Fibroblast of pulmonary artery (primary cell): ENCODE measurements around the gene AGPAT1.
A peak's percentile ranks its signal among the peaks of the same experiment; 100 is the strongest.

Experiments used
- DNase-seq: peaks from one replicate; pipeline ENCODE4 v3.0.0-alpha.2; 2010; ENCODE audit warnings: low read depth
- H3K4me3 ChIP-seq: replicated peaks from 2 replicates; pipeline ENCODE4 v1.5.1; 2011; ENCODE audit warnings: low read depth, mild to moderate bottlenecking, control low read depth, low read length, moderate library complexity
- TF ChIP-seq, protein P1 (sequence below): IDR thresholded peaks from 2 replicates; pipeline ENCODE4 v1.5.1; 2011; ENCODE audit warnings: mild to moderate bottlenecking, control low read depth, low read length, inconsistent platforms; ENCODE audit errors: missing control alignments

The AGPAT1 gene

GRCh38 chr6:32129297-32130088 is 46.4 kb downstream of the AGPAT1 start:
- no peak for DNase-seq
- peak overlapping the region; percentile 77 for H3K4me3 ChIP-seq
- TF ChIP-seq, protein P1, sequence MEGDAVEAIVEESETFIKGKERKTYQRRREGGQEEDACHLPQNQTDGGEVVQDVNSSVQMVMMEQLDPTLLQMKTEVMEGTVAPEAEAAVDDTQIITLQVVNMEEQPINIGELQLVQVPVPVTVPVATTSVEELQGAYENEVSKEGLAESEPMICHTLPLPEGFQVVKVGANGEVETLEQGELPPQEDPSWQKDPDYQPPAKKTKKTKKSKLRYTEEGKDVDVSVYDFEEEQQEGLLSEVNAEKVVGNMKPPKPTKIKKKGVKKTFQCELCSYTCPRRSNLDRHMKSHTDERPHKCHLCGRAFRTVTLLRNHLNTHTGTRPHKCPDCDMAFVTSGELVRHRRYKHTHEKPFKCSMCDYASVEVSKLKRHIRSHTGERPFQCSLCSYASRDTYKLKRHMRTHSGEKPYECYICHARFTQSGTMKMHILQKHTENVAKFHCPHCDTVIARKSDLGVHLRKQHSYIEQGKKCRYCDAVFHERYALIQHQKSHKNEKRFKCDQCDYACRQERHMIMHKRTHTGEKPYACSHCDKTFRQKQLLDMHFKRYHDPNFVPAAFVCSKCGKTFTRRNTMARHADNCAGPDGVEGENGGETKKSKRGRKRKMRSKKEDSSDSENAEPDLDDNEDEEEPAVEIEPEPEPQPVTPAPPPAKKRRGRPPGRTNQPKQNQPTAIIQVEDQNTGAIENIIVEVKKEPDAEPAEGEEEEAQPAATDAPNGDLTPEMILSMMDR = no peak

DNA sequence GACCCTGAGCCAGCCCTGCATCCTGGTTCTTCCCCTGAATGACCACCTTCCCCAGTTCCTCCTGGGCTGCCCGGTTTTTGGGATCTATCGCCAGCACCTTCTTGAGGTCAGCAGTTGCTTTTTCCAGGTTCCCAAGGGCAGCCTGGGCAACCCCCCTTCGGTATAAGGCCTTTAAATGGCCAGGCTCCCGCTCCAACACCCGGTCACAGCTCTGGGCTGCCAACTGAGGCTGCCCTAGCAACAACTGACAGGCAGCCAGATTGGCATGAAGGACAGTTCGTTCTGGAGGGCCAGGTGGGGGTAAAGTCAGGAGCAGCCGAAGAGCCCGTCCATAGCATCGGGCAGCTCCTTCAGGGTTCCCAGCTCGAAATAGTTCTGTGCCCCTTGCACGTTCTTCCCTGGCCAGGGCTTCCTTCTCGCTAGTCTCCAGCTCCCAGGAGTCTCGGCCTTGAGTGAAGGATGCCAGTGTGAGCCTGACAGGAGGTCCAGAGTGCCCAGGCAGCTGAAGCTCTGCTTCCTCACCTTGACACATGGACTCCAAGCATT is 47.1 kb downstream of the AGPAT1 start:
- TF ChIP-seq, protein P1 = no peak
- no peak for DNase-seq
- H3K4me3 ChIP-seq = peak overlapping the region; percentile 77

DNA sequence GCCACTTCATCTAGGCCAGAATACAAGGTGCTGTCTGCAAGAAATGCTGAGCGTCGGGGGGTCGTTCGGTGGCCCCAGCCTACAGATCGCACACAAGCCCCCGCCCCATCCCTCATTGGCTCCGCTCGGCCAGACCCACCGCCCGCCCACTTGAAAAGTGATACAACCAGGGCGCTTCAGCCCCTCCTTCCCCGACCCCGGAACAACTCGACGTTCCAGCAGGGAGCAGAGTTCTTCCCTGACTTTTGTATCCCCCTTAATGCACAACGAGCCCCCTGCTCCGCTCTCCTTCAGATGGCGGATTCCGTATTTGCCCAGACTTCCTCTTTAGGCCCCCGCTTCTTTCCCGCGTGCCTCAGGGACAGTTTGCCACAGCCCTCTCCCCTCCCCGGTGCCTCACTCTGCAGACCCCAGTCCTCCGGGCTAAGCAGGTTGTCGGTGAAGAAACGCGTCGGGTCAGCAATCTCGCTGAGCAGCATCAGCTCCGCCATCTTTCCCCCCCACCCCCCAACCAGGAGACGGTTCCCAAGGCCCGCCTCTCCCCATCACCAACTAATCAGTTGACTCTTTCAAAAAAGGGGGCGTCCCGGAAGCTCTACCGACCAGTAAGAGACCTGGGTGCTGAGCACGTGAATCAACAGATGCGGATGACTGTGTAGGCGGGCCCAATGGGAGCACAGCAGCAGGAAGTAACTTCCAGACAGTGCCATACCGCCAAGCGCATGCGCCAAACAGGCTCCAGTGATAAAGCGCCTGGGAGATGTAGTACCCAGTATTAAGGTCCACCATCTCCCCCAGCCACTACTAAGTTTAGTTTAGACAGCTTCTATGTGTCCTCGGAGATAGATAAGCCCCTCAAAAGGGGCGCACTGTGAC is 47.9 kb downstream of the AGPAT1 start, which contains the start of gene ATF6B:
ATF6B (minus strand) TSS at position 530 of the 876 bp plus-strand sequence; CDS start at position 491, 39 bp downstream.
- TF ChIP-seq, protein P1 = no peak
- peak; percentile 100 for DNase-seq
- peak within 1 kb of the TSS; percentile 100 for H3K4me3 ChIP-seq

DNA sequence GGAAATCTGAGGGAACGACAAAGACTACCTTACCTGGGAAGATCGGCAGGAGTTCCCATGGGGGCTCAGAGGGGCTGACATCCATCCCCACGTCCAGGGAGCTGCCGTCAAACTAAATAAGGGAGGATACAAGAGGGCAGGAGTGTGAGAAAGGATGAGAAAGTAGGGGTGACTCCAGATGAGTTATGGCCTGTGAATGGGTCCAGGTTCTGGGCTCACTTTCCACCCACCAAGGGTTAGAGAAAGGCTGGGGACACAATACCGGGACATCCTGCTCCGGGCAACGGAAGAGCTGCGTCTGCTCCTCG is 48.5 kb downstream of the AGPAT1 start:
- H3K4me3 ChIP-seq = peak overlapping the region; percentile 100
- TF ChIP-seq, protein P1 = no peak
- DNase-seq = no peak

DNA sequence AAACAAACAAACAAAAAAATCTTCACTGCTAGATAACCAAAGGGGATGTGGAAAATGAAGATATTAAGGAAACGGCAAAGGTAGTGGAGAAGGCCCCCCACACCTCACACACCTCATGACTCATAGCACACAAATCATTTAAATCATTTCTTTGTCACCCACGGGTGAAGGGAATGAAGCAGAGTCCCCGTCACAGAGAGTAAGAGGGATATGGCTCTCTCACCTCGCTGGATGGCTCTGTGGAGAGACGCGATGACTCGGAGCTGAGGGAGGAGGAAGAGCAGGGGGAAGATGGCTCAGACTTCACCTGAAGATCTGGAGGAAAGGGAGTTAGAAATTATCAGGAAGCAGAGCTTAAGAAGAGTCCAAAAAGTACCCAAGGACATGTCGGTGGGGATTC is 49.0 kb downstream of the AGPAT1 start:
- DNase-seq = no peak
- TF ChIP-seq, protein P1 = no peak
- peak overlapping the region; percentile 100 for H3K4me3 ChIP-seq

DNA sequence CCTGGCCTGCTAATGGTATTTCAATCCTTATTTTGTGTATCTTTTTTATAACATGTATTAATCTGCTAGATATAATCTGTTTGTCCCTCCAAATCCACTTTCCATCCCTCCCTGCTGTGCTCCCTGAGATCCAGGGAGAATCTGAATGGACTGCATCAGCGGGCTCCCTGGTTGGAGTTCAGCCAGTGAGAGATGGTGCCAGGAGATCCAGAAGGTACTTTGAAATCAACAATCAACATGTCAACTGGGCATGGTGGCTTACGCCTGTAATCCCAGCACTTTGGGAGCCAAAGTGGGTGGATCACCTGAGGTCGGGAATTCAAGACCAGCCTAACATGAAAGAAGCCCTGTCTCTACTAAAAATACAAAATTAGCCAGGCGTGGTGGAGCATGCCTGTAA is 52.2 kb downstream of the AGPAT1 start:
- H3K4me3 ChIP-seq = no peak overlapping the region
- DNase-seq = no peak
- TF ChIP-seq, protein P1 = no peak
